ENCODE measurements around the gene CMPK2. TPM values are rescaled to one million over a fixed set of nuclear protein-coding genes. Genes with fewer than 3 reads are reported as not detected.
A peak's percentile ranks its signal among the peaks of the same experiment; 100 is the strongest.
"Not testable (repeated sequence)": the region's sequence is repeated elsewhere in the genome, so short reads cannot be mapped to it uniquely, and the experiment has no call there.

The CMPK2 gene, protein sequence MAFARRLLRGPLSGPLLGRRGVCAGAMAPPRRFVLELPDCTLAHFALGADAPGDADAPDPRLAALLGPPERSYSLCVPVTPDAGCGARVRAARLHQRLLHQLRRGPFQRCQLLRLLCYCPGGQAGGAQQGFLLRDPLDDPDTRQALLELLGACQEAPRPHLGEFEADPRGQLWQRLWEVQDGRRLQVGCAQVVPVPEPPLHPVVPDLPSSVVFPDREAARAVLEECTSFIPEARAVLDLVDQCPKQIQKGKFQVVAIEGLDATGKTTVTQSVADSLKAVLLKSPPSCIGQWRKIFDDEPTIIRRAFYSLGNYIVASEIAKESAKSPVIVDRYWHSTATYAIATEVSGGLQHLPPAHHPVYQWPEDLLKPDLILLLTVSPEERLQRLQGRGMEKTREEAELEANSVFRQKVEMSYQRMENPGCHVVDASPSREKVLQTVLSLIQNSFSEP
- total RNA-seq: 6.2 and 36.6 TPM in 2 replicates

DNA sequence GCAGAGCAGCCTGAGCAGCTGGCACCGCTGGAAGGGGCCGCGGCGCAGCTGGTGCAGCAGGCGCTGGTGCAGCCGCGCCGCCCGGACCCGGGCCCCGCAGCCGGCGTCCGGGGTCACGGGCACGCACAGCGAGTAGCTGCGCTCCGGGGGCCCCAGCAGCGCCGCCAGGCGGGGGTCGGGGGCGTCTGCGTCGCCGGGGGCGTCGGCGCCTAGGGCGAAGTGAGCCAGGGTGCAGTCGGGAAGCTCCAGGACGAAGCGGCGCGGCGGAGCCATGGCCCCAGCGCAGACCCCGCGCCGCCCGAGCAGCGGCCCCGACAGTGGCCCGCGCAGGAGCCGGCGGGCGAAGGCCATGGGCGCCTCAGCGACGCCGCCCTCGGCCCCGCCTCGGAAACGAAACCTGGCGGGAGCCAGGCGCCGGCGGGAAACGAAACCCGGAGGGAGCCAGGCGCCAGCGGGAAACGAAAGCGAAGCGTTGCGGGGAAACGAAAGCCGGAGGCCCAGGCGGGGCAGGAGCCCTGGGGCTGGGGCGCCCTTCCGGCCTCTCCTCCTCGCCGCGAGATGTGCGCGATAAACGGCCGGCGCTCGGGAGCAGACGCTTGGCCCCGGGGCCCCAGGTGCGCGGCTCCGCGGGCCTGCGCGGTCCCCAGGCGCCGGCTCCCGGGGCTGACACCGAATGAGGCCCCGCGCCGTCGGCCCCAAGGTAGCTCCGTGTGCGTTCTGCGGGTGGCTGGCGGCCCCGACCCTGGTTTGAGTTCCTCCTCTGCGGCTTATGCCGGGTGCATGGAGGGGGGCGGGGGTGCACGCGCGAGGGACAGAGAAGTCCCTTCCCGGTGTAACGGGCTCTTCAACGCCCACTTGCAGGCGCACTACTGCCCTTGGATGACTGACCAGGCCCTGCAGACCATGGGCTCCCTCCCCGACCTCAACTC lies at the start of gene CMPK2:
TSS of gene CMPK2 (minus strand) at position 562 of the 929 bp plus-strand sequence. CDS start at position 351, 211 bp downstream.
- no peak for DNase-seq (ENCODE audit: extremely low read depth, low read depth, low spot score)

- no peak for DNase-seq (ENCODE audit: extremely low read depth, low read depth, low spot score)
Observed at GRCh38 chr2:6915399-6915798, 49.7 kb upstream of the CMPK2 start.

DNA sequence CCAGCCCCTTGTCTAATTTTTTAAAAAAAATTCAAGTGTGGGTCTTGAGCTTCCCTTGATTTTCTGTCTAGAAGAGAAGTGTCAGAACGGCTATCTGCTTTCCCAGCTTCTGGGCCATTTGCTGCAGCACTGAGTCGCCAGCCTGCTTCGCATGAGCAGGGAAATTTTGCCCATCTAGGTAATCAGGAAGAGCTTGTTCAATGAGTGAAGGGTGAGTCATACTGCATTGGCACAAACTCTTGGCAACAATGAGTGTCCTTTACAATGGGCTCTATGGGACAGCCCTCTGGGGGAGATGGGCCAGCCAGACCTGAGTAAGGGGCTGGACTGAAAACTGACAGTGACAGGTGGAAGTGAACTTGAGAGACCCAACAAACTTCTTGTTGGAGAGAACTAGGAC lies 49.1 kb upstream of the CMPK2 start:
- peak; percentile 50 for DNase-seq (ENCODE audit: extremely low read depth, low read depth, low spot score)

DNA sequence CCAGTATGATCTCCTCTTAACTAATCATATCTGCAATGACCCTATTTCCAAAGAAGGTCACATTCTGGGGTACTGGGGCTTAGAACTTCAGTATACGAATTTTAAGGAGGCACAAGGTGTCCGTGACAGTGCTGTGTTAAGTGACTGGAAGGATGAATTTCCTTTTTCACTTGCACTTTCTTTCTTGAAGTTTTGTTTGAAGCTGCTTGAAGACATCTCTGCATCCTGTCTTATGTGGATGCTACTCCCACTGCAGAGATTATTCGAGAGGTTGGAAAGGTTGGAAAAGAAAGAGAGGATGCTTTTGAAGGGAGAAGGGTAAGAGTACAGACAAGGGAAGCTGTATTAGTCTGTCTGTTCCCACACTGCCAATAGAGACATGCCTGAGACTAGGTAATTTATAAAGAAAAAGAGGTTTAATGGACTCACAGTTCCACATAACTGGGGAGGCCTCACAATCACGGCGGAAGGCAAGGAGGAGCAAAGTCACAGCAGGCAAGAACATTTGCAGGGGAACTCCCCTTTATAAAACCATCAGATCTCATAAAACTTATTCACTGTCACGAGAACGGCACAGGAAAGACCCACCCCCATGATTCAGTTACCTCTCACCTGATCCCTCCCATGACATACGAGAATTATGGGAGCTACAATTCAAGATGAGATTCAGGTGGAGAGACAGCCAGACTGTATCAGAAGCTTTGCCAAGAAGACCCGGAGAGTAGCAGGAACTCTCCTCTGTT lies 47.9 kb upstream of the CMPK2 start:
- no peak for DNase-seq (ENCODE audit: extremely low read depth, low read depth, low spot score)

DNA sequence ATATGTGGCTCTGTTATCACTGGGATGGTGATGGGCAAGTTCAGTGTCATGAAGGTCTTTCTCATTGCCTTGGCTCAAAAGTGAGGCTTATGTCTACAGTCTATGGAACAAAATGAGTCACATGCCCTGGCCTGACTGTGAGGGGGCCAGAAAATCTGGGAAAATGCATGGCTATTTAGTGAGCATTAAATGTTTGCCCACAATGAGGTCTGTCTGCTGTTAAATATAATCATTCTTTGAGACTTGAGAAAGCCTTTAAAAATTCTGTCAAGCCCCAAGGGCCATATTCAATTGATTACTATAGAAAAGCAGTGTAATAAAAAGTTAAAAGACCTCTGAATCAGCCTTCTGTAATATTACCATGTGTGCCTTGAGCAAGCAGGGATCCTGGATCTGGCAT lies 46.0 kb upstream of the CMPK2 start:
- no peak for DNase-seq (ENCODE audit: extremely low read depth, low read depth, low spot score)

DNA sequence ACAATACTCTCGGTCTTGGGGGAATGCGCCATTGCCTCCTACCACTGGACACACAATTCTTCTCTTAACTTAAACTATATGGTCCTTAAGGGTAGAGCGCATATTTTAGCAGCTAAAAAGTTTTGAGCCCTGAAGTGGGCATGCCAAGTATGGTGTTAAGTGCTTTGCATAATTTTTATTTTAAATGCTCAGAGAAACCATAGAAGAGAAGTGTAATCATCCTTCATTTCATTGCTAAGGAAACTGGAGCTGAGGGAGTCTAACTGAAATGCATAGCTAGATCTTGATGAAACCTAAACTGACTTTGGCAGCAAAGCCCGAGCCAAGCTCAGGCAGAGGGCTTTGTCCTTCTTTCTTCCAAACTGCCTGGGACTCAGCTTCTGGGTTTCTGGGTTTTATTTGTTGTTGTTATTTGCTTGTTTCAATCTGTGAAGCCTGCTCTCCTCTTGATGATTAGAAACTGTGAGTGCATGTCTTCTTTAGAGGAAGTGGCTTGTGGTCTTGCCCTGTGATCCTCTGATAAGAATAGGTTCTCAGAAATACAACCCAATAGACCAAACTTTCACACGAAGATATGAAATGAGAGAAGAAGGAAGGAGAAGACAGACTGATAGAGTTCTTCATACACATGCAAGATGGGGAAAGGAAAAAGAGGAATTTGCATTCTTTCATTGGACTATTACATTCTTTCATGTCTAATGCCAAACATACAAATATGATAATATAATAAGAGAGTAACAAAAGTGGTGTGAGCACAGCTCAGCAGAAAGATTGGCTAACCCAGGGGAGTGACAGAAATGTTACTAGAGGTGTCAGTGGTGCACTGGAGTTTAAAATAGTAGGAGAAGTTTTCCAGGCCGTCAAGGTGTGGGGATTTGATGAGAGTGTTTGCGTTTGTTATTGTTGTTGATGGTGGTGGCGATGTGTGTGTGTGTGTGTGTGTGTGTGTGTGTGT lies 44.0 kb upstream of the CMPK2 start:
- DNase-seq (ENCODE audit: extremely low read depth, low read depth, low spot score): no peak

DNA sequence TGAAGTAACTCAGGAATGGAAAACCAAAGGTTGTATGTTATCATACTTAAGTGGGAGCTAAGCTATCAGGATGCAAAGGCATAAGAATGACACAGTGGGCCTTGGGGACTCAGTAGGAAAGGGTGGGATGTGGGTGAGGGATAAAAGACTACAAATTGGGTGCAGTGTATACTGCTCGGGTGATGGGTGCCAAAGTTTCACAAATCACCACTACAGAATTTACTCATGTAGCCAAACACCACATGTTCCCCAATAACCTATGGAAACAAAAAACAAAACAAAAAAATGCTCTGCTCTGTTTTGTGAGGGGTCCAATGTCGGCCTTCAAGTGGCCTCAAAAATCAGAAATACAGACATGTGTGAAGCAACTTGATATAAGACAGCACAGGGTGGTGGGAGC lies 42.6 kb upstream of the CMPK2 start:
- no peak for DNase-seq (ENCODE audit: extremely low read depth, low read depth, low spot score)

- DNase-seq (ENCODE audit: extremely low read depth, low read depth, low spot score): no peak
Observed at GRCh38 chr2:6906165-6906741, 40.5 kb upstream of the CMPK2 start.

GRCh38 chr2:6905668-6906067 lies 40.0 kb upstream of the CMPK2 start:
- DNase-seq (ENCODE audit: extremely low read depth, low read depth, low spot score): no peak

DNA sequence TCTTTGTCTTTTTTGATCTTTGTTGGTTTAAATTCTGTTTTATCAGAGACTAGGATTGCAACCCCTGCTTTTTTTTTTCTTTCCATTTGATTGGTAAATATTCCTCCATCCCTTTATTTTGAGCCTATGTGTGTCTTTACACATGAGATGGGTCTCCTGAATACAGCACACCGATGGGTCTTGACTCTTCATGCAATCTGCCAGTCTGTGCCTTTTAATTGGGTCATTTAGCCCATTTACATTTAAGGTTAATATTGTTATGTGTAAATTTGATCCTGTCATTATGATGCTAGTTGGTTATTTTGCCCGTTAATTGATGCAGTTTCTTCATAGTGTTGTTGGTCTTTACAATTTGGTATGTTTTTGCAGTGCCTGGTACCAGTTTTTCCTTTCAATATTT lies 36.9 kb upstream of the CMPK2 start:
- DNase-seq (ENCODE audit: extremely low read depth, low read depth, low spot score): not testable (repeated sequence)

DNA sequence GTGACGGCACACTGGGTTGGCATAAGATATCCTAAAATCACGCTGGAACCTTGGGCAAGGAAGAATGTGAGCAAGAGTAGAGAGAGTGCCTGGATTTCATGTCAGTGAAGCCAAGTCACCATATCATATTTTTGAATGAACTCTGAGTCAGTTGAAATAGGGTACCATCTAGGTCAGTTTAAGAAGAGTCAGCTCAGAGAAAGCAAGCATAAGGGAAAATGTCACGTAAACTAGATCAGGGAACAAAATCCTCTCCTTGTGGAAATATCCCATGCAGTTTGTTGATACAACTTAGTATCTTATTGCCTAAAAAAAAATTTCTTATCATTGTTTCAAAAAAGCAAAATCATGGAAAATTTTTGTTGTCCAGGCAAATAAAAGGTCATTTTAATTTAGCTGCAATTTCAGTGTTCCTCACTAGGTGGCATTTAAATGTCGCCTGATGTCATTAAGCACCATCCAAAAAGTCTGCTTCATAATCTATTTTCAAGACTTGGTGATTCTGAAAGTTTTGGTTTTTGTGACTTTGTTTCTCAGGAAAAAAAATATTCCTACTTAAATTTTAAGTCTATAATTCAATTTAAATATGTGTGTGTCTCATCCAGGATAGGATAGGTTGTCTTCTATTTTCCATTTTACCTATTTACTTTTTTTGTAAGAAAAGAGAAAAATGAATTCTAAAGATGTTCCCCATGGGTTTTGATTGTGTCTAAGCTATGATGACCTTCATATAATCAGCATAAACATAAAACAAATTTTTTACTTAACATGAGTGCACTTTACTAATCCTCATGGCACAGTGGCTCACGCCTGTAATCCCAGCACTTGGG lies 31.4 kb upstream of the CMPK2 start:
- DNase-seq (ENCODE audit: extremely low read depth, low read depth, low spot score): no peak

GRCh38 chr2:6893876-6894482 lies 28.3 kb upstream of the CMPK2 start:
- no peak for DNase-seq (ENCODE audit: extremely low read depth, low read depth, low spot score)

- DNase-seq (ENCODE audit: extremely low read depth, low read depth, low spot score): no peak
Observed at GRCh38 chr2:6888724-6889123, 23.0 kb upstream of the CMPK2 start.

GRCh38 chr2:6887751-6888192 lies 22.1 kb upstream of the CMPK2 start:
- no peak for DNase-seq (ENCODE audit: extremely low read depth, low read depth, low spot score)

DNA sequence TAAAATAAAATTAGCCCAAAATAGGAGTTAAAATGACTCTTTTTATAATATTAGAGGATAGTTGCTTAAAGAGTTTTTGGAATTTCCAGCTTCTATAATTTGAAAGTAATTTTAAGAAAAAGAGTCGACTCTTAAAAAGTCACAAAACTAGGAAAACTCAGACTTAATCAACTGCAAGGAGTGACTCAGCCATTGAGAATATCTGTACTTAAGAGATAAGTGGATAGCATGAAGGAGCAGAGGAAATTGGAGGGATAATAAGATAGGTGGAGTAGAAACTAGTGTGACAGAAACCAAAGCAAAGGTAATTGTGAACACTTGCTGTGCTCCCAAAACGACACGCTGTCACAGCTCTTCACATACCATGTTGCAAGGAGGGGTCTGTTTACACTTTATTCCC lies 20.3 kb upstream of the CMPK2 start:
- DNase-seq (ENCODE audit: extremely low read depth, low read depth, low spot score): no peak

DNA sequence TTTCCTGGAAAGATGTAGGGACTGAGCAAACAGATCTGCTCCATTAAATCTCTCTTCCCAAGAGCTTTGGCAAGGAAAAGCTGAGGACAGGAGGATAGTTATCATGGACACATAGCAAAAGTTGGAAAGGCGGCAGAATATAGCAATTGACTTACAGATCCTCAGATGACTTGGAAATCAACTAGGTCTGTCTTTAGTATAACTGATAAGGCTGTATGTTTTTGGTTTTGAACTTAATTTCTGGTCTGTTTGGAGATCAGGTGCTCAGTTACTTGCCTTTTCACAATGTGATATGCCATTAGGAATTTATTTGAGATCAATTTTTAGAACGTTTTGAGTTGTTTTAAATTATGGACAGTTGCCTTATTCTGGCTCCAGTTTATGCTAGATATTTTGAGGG lies 19.8 kb upstream of the CMPK2 start:
- no peak for DNase-seq (ENCODE audit: extremely low read depth, low read depth, low spot score)

DNA sequence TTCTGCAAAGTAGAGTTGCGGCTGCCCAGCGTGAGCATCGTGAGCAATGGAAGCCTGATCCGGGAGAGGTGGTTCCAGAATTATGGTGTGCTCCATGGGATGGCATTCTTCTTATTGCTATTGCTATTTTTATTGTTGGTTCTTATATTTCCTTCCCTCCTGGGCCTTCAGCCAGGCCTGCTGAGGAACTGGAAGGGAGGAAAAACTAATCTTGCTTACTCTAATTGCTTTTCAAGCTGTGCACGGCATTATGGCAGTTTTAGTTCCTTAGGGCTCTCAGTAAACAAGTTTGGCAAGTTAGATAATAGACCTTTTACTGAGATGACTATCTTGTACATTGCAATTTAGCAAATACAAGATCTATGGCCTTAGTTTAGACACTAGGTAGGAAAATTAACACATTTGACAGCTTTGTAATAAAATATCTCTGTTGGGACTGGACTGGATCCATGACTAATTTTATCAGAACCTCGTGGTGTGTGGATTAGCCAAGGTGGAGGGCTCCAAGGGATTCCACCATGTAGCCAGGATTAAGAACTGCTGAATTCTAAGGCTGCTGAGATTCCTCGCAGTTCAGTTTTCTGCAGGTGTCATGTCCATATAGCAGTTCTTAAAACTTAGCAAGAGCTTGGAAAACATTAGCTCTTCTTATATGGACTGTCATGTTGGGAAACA lies 17.9 kb upstream of the CMPK2 start:
- DNase-seq (ENCODE audit: extremely low read depth, low read depth, low spot score): no peak

DNA sequence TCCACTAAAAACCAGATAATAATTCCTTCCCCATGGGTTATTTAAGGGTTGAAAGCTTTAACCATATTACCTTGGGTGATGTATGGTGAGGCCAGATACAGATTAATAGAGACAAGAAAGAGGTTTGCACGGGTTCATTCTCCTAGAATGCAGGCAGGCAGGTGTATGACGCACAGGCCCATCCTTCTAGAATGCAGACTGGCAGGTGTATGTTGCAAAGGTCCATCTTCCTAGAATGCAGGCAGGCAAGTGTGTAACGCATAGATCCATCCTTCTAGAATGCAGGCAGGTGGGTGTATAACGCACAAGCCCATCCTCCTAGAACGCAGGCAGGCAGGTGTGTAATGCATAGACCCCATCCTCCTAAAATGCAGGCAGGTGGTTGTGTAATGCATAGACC lies 15.8 kb upstream of the CMPK2 start:
- no peak for DNase-seq (ENCODE audit: extremely low read depth, low read depth, low spot score)

All from glomerular endothelial cell (primary cell).